NCI-H1092 treated with DMSO at 0.1 percent for 48 hours (cell line): ENCODE results near the gene PDIA6.

ENCODE experiments used
- DNase-seq: peaks from one replicate; lab custom pipeline; 2025; lab: John Stamatoyannopoulos, UW

Gene PDIA6, protein sequence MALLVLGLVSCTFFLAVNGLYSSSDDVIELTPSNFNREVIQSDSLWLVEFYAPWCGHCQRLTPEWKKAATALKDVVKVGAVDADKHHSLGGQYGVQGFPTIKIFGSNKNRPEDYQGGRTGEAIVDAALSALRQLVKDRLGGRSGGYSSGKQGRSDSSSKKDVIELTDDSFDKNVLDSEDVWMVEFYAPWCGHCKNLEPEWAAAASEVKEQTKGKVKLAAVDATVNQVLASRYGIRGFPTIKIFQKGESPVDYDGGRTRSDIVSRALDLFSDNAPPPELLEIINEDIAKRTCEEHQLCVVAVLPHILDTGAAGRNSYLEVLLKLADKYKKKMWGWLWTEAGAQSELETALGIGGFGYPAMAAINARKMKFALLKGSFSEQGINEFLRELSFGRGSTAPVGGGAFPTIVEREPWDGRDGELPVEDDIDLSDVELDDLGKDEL

GRCh38 chr2:10812362-10813162 is at the start of gene PDIA6:
Gene PDIA6 (minus strand): TSS chr2:10812785. CDS start chr2:10812696, 89 bp downstream.
- DNase-seq: peak; percentile 88

GRCh38 chr2:10862330-10862729 is 49.7 kb upstream of the PDIA6 start:
- DNase-seq: no peak

- no peak for DNase-seq
These were observed 49.2 kb upstream of the PDIA6 start for GRCh38 chr2:10861765-10862164.

DNA sequence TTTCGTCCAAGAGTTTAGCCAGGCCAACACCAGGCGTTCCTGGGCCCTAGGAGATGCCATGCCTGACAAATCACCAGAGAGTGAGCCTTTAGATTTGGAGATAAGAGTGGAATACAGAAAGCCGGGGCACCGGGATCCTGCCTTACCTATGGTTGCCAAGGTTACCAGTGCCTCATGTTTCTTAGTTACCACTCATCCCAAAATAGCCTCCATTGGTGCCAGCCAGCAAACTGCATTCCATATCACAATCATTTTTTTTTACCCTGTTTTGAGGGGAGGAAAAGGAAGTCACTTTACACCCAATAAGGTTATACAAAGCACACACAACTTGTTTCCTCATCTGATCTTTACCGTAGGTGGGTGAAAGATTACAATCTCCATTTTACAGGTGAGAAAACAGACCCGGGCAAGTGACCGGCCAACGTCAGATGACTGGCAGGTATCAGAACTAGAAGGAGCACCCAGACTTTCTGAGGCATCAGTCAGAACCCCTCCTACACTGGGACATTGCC is 48.3 kb upstream of the PDIA6 start:
- no peak for DNase-seq

DNA sequence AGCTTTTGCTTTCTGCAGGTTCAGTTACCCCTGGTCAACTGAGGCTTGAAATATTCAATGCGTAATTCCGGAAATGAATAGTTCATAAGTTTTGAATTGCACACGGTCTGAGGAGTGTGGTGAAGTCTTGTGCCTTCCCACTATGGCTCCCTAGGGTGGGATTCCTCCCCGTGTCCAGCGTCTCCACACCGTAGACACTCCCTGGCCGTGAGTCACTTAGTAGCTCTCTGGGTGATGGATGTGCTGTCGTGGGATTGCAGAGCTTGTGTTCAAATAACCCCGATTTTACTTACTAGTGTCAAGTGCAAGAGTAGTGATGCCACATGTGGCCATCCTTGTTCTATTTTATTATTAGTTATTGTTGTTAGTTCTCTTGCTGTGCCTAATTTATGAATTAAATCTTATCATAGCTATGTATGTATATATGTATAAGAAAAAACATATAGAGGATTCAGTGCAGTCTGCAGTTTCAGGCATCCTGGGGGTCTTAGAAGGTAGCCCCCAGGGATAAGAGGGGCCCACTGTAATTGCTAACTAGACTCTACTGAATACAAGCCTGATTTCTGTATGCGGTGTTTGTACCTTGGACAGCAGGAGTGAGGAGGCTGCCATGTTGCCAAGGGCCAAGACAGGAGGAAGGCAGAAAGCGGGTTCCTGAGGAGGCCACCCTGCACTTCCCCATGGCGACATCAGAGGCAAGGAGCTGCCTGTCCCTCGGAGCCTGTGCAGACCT is 47.7 kb upstream of the PDIA6 start:
- DNase-seq: no peak

DNA sequence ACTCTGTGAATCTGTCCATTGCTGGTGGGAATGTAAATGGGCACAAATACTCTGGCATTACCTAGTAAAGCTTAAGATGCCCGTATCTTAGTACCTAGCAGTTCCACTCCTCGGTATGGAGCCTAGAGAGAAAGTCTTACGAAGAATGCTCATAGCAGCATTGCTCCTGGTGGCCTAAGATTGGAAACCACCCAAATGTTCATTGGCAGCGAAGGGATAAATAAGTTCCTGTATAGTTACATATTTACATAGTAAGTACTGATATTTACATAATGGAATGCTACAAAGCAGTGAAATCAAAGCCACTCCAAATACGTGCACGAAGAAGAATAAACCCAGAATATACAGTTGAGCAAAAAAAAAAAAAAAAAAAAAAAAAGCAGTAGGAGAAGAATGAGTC is 46.7 kb upstream of the PDIA6 start:
- no peak for DNase-seq

- DNase-seq: no peak
These were observed 36.0 kb upstream of the PDIA6 start for GRCh38 chr2:10848541-10848940.

DNA sequence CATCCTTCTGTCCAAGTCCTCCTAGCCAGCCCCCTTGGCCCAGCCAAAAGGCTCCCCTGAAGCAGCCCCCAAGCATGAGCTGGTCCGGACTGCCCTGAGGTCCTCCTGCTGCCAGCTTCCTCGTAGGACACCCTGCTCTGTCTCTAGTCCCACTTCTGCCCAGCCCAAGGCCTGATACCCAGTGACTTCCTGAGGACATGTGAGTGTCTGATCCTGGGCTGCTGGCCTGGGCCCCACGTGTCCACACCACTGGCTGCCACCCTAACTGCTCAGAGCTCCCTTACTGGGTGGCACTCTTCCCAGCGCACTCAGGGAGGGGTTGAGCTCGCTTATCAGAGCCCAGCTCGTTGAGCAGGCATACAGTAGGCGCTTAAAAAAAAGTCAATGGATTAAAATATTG is 34.4 kb upstream of the PDIA6 start:
- no peak for DNase-seq

GRCh38 chr2:10846110-10846861 is 33.7 kb upstream of the PDIA6 start:
- no peak for DNase-seq

- DNase-seq: no peak
These were observed 33.1 kb upstream of the PDIA6 start for GRCh38 chr2:10845640-10846039.

- no peak for DNase-seq
These were observed 31.5 kb upstream of the PDIA6 start for GRCh38 chr2:10844097-10844496.

- no peak for DNase-seq
These were observed 29.9 kb upstream of the PDIA6 start for GRCh38 chr2:10842506-10842905.

- DNase-seq: no peak
These were observed 29.1 kb upstream of the PDIA6 start for GRCh38 chr2:10841547-10842219.

DNA sequence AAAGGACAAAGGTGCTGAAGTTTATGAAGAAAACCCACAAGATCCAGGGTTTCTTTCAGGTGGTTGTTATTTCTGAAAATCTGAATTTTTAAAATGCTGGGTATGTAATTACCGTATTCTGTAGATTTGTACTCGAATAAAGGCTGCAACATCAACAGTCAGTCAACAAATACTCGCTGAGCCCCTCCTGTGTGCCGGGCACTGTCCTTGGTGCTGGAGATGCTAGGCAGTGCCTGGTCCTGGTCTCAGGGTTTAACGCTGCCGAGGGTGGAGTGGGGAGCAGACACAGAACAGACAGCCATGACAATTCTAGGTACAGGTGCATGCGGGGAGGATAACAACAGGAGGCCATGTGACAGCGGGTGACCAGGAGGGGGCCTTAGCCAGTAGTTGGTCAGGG is 27.2 kb upstream of the PDIA6 start:
- DNase-seq: no peak

DNA sequence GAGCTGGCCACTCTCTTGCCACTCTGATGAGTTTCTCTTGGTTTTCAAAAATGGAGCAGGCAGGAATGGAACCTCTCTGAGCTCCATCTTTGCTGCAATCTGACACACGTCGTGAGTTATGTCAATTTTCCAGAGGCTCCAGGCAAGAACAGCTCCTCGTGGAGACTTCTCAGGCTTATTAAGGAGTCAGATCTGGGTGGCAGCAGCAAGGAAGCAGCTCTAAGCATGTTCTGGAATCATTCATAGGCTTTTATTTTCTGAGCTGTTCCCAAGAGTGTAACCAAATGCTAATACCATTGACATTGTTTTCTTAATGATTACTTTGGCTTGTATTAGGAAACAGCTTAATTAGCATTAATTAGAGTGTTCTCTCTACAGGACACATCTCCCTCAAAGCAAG is 26.1 kb upstream of the PDIA6 start:
- no peak for DNase-seq

- no peak for DNase-seq
These were observed 25.0 kb upstream of the PDIA6 start for GRCh38 chr2:10837298-10838266.

DNA sequence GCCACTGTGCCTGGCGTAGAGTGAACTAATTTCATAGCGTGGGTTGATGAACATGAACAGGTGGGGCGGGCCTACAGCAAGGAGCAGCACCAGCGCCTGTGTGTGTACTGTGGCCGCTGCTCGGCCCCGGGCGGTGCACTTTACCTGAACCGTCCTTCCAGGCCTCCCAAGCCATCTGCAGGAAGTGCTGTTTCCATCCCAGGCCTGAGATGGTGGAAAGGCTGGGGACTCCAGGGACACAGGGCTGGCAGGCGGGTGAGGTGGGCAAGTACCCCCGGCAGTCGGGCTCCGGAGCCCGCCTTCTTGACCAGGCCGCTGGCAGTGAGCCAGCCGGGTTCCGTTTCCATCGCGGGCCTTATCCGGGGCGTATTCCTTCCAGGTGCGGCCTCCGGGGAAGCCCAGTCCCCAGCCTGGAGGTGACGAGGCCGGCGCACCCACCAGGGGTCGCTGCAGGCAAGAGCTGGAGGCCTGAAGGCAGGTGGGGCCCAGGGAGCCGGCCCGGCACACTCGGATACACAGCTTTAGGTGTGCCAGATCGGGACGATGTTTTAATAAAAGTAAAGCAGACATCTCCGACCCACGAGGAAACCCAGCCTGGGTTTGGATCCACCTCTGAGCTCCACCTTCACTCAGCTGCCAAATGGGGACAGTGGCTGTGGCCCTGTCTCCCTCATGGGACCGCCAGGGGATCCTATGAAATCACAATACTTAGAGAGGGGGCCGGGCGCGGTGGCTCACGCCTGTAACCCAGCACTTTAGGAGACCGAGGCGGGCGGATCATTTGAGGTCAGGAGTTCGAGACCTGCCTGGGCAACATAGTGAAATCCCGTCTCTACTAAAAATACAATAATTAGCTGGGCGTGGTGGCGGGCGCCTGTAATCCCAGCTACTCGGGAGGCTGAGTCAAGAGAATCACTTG is 22.7 kb upstream of the PDIA6 start:
- DNase-seq: peak; percentile 22

GRCh38 chr2:10834068-10834655 is 21.6 kb upstream of the PDIA6 start:
- no peak for DNase-seq
